NT2/D1 (cell line): ENCODE data around the gene MADCAM1.

Experiments
- SUZ12 ChIP-seq: IDR thresholded peaks from 2 replicates; pipeline ENCODE4 v1.6.1; 2011; ENCODE audit not compliant: insufficient read length, insufficient read depth; ENCODE audit errors: extremely low read depth
- YY1 ChIP-seq: IDR thresholded peaks from 2 replicates; pipeline ENCODE4 v1.6.1; 2011; ENCODE audit not compliant: insufficient read length, insufficient read depth
- ZNF274 ChIP-seq: IDR thresholded peaks from 2 replicates; pipeline ENCODE4 v1.6.1; 2011; ENCODE audit warnings: mild to moderate bottlenecking, low read depth, low read length

GRCh38 chr19:461721-462551, 34.4 kb upstream of the MADCAM1 start:
- TF ChIP-seq YY1 (no peak), SUZ12 (no peak), ZNF274 (no peak)
